ENCODE results near the gene TRIP12.

Gene TRIP12

DNA sequence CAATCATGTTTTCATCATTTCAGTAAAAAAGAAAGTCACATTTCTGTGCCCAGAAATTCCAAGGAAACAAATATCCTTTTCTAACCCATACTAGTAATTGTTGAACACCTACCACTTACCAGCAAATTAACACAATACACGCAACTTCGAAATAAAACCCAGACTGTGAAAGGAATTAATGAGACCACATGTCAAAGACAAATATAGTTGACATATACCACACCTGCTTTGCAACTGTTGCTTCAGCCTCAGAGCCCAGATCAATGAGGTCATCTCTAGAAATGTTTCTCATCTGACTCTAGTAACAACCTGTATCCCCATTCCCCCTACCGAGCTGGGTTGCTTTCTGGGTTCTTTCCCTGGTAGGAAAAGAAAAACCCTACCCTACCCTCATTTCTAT, 52.6 kb downstream of the TRIP12 start:
- no peak for DNase-seq (ENCODE audit: low read depth, low spot score)
- in situ Hi-C loops (cut with HindIII; ENCODE audit: low sequenced_read_pairs) = no loop called here
- TF ChIP-seq, protein P1, sequence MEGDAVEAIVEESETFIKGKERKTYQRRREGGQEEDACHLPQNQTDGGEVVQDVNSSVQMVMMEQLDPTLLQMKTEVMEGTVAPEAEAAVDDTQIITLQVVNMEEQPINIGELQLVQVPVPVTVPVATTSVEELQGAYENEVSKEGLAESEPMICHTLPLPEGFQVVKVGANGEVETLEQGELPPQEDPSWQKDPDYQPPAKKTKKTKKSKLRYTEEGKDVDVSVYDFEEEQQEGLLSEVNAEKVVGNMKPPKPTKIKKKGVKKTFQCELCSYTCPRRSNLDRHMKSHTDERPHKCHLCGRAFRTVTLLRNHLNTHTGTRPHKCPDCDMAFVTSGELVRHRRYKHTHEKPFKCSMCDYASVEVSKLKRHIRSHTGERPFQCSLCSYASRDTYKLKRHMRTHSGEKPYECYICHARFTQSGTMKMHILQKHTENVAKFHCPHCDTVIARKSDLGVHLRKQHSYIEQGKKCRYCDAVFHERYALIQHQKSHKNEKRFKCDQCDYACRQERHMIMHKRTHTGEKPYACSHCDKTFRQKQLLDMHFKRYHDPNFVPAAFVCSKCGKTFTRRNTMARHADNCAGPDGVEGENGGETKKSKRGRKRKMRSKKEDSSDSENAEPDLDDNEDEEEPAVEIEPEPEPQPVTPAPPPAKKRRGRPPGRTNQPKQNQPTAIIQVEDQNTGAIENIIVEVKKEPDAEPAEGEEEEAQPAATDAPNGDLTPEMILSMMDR (IDR thresholded peaks at IDR 0.05; ENCODE audit: low read depth, low read length) = no peak
- no peak overlapping the region for H3K4me3 ChIP-seq (ENCODE audit: low read depth, low read length)

DNA sequence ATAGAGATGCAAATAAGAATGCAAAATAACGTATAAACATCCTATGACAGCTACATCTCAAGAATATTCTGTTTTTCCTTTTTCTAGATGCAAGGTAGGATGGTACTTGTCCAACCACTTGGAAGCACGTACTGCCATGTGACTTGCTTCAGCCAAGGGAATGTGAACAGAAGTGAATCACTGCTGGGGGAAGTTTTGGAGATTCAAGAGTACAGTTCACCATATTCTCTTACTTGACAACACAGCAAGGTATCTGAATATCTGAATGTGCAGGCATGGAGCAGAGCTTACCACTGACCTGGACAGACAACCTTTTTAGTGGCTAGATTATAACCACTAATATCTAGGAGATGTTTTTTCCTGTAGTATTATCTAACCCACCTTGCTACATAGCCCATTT, 53.0 kb downstream of the TRIP12 start:
- in situ Hi-C loops (cut with HindIII; ENCODE audit: low sequenced_read_pairs) = no loop called here
- no peak for DNase-seq (ENCODE audit: low read depth, low spot score)
- H3K4me3 ChIP-seq (ENCODE audit: low read depth, low read length) = no peak overlapping the region
- TF ChIP-seq, protein P1 (IDR thresholded peaks at IDR 0.05; ENCODE audit: low read depth, low read length) = no peak

DNA sequence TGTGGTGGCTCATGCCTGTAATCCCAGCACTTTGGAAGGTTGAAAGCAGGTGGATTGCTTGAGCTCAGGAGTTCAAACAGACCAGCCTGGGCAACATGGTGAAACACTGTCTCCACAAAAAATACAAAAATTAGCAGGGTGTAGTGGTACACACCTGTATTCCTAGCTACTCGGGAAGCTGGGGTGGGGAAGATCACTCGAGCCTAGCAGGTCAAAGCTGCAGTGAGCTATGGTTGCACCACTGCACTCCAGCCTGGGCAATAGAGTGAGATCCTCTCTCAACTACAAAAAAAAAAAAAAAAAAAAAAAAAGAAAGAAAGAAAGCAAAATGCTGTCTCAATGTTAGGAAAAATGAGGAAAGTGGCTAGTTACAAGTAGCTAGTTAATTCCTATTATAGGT, 56.8 kb downstream of the TRIP12 start:
- H3K4me3 ChIP-seq (ENCODE audit: low read depth, low read length) = no peak overlapping the region
- DNase-seq (ENCODE audit: low read depth, low spot score) = no peak
- in situ Hi-C loops (cut with HindIII; ENCODE audit: low sequenced_read_pairs) = no loop called here
- TF ChIP-seq, protein P1 (IDR thresholded peaks at IDR 0.05; ENCODE audit: low read depth, low read length) = no peak

DNA sequence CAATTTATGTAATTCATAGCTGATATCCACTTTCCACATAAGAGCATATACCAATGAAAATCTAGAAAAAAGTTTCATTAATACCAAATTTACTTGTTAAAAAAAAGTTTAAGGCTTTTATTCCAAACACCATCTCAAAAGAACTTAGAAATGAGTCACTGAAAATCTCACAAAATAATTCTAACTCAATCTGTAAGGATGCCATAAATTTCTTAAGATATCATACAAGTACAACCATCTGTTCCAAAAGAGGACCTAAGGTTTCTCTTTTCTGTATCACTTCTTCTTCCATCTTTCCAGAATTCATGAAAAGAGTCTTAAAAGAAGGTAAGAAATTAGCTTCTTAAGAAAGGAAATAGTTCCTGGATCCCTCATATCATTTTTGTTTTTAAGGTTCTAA, 60.4 kb downstream of the TRIP12 start:
- TF ChIP-seq, protein P1 (IDR thresholded peaks at IDR 0.05; ENCODE audit: low read depth, low read length) = no peak
- no peak overlapping the region for H3K4me3 ChIP-seq (ENCODE audit: low read depth, low read length)
- no peak for DNase-seq (ENCODE audit: low read depth, low spot score)
- in situ Hi-C loops (cut with HindIII; ENCODE audit: low sequenced_read_pairs) = no loop called here

DNA sequence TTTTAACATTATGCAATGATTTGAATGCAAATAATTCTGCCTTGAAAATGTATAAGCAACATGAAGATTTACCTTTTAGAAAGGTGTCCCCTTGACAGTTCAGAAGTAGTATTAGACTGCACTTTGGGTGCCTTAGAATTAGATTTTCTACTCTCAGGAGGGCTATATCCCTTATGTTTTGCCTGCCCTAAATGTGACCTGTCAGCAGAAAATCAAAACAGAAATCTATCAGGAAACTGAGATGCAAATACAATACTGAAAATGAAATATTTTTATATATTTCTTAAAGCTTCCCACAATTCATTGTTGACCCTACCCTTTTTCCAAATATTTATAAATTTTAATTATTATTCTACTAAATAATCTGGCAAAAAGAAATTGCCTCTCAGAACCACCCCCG, 61.5 kb downstream of the TRIP12 start:
- H3K4me3 ChIP-seq (ENCODE audit: low read depth, low read length) = no peak overlapping the region
- TF ChIP-seq, protein P1 (IDR thresholded peaks at IDR 0.05; ENCODE audit: low read depth, low read length) = no peak
- in situ Hi-C loops (cut with HindIII; ENCODE audit: low sequenced_read_pairs) = no loop called here
- no peak for DNase-seq (ENCODE audit: low read depth, low spot score)

DNA sequence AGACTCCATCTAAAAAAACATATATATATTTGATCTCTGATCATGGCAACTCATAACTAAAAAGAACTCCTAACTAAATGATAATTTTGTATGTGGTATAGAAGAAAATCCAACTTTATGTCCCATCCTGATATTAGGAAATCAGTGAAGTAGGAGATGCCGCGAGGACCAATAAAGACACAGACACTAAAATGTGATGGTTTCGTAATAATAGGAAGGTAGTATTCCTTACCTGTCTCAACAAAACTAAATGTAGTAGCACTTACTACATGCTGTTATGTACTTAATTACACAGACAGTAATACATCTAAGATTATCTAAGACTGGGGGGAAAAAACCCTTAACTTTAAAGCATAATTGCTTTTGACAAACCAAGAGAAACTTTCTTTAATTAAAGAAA, 63.5 kb downstream of the TRIP12 start:
- no peak overlapping the region for H3K4me3 ChIP-seq (ENCODE audit: low read depth, low read length)
- TF ChIP-seq, protein P1 (IDR thresholded peaks at IDR 0.05; ENCODE audit: low read depth, low read length) = no peak
- no peak for DNase-seq (ENCODE audit: low read depth, low spot score)
- in situ Hi-C loops (cut with HindIII; ENCODE audit: low sequenced_read_pairs) = no loop called here

DNA sequence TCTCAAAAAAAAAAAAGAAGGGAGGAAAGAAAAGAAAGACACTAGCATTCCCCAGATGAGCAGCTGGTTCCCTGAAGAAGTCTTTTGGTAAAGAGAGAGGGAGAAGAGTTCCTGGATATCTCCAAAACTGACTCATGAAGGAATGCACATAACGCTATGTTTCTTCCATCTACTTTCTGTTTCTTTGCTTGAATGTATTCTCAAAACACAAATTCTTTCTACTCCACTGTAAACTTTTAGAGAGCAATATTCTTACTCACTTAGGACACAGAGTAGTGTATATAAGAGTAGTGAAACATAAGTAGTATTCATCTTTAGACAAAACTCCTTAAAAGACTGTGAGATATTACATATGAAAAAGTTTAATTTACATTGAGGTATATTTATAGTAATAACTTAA, 64.2 kb downstream of the TRIP12 start:
- no peak overlapping the region for H3K4me3 ChIP-seq (ENCODE audit: low read depth, low read length)
- TF ChIP-seq, protein P1 (IDR thresholded peaks at IDR 0.05; ENCODE audit: low read depth, low read length) = no peak
- in situ Hi-C loops (cut with HindIII; ENCODE audit: low sequenced_read_pairs) = no loop called here
- no peak for DNase-seq (ENCODE audit: low read depth, low spot score)

All from astrocyte of the spinal cord (primary cell).